ENCODE data around the gene RBMS3.
A peak's percentile ranks its signal among the peaks of the same experiment; 100 is the strongest.
"Not testable (repeated sequence)": the region's sequence is repeated elsewhere in the genome, so short reads cannot be mapped to it uniquely, and the experiment has no call there.

The RBMS3 gene

GRCh38 chr3:29345516-29346300, 64.8 kb downstream of the RBMS3 start:
- no peak for DNase-seq

DNA sequence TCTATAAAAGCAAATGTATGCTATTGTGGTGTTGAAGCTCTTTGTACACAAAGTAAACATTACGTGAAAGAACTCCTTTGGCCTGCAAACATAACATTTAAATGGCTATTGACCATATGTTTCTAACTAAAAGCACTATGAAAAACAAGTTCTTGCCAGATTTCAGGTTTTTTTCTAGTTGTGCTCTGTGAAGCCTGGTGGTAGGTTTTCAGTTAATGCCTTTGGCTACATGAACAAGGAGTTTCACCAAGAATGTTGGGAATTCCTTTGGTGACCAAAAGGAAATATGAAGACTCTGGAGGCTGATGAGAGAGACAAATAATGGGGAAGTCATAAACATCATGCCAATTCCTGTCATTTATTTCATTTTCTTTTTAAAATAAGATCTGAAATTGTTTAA, 66.0 kb downstream of the RBMS3 start:
- no peak for DNase-seq

DNA sequence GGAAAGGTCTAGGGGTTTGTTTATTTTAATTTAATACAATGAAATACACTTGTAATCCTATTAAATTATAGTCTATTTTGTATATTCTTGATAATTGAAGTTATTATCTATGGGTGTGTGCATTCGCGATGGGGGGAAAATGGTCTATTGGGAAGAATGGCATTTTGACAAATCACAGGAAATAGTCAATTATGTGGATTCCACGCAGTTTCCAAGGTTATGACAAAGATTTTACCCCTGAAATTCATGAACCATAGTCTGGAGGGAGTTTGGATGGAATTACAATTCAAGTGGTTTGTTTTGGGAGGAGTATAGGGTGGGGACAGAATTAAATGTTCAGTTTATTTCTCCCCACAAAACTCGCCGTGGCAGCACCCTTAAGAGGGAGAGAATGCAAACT, 66.5 kb downstream of the RBMS3 start:
- DNase-seq = no peak

DNA sequence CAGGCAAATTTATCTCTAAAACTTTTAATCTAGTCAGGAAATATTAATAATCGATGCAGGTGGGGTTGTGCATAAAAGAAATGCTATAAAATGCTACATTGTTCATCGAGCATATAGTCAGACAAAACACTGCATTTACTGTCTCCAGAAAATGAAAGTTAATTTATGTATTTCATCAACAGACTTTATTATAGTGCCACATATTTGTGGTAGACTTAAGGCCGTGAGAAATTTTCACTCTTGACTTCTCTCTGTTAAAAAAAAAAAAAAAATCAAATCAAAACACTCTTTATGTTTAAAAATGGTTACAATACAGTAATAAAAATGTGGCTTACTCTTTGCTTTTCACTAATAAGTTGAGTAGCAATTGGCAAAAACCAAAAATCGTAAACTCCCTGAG, 67.4 kb downstream of the RBMS3 start:
- no peak for DNase-seq

- DNase-seq = no peak
Observed at GRCh38 chr3:29349049-29349448, 68.2 kb downstream of the RBMS3 start.

- no peak for DNase-seq
Observed at GRCh38 chr3:29353807-29354206, 72.9 kb downstream of the RBMS3 start.

DNA sequence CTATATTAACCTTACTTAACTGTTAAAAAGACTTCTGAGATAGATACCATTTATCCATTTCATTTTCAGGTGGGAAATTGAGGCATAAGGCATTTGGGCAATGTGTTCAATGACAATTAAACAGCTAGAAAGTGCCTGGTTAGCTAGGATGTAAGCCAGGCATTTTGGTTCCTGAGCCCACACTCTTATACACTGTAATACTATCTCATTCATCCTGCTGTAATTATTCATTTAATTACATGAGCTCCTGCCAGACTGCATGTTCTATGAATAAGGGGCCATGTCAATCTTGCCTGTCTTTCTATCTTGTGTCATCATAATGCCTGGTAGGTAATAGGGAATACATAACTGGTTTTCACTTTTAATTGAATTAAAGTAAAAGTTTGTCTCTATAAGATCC, 74.0 kb downstream of the RBMS3 start:
- DNase-seq = no peak

DNA sequence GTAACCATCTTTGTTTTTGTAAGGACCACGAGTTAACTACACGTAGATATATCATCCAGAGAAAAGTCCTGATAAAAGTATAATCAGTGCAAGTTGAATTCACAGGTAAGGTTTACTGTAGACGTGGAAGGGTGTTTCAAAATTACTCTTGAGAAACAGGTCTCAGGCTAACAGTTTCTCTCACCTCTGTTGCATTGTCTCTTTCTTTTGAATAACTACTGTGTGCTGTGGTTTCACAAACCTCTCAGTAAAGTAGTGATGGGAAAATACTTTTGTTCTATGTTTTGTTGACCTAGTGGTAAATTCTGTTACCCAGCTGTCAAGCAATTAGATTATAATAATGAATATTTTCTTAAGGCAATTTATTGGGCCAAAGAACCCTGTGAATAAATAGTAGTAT, 75.2 kb downstream of the RBMS3 start:
- no peak for DNase-seq

DNA sequence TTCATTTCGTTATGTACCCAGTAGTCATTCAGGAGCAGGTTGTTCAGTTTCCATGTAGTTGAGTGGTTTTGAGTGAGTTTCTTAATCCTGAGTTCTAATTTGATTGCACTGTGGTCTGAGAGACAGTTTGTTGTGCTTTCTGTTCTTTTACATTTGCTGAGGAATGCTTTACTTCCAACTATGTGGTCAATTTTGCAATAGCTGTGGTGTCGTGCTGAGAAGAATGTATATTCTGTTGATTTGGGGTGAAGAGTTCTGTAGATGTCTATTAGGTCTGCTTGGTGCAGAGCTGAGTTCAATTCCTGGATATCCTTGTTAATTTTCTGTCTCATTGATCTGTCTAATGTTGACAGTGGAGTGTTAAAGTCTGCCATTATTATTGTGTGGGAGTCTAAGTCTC, 79.4 kb downstream of the RBMS3 start:
- DNase-seq = not testable (repeated sequence)

GRCh38 chr3:29363110-29363509, 82.2 kb downstream of the RBMS3 start:
- no peak for DNase-seq

GRCh38 chr3:29370021-29370420, 89.2 kb downstream of the RBMS3 start:
- no peak for DNase-seq

DNA sequence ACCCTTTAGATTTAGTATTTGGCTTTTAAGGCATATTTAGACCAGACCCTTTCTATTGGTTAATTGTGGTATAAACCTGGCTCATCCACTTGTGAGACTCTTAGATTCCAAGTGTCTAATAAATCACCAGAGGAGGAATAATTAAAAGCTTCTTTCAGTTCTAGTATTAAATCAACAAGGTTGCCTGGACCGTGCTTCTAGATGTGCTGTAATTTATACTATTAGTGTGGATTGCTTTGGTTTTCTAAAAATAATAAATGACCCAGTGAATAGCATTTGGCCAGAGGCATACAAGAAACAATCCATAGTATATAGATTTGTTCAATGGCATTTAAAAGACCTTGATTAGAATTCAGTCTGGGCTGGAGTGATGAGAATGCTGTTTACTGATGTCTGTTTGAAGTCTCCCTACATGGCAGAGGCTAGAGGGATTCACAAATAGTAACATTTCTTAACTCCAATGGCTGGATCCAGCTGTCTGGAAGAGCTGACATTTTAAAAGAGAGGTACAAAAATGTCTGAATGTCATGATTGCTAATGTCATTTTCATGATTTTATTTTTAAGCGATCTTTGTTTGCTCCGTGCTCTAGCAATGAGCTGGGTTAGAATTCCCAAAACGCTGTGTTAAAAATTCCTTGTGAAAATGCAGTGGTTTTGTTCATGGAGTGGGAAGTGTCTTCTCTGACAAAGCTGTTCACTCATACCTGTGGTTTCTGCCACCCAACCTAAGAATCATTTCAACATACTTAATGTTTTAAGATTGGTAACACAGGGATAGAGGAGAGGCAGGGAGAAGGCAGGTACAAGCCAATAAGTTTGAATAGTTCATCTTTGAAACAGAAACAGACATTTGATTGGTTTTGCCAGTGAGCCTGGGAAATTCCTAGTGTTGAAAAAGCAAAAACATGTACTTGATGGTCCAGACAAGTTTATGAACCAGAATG, 89.9 kb downstream of the RBMS3 start:
- DNase-seq = no peak

- no peak for DNase-seq
Observed at GRCh38 chr3:29373131-29373680, 92.3 kb downstream of the RBMS3 start.

- no peak for DNase-seq
Observed at GRCh38 chr3:29374226-29374625, 93.4 kb downstream of the RBMS3 start.

- DNase-seq = no peak
Observed at GRCh38 chr3:29379097-29379496, 98.2 kb downstream of the RBMS3 start.

DNA sequence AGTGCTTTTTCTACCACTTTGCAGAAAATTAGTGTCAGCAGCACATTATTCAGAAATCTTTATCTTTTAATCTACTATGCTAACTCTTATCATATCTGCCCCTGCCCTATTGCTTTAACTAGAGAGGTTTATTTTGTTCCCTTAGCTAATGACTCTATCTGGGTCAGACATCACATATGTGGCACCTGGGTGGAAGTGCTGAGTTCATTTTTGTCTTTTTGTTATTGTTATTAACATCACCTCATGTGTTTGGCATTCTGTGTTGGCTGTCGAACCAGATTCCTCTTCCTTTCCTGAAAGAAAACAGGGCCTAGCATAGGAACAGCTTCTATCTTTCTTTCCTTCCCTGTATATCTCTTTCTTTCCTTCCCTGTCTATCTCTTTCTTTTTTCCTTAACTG, 100.7 kb downstream of the RBMS3 start:
- no peak for DNase-seq

DNA sequence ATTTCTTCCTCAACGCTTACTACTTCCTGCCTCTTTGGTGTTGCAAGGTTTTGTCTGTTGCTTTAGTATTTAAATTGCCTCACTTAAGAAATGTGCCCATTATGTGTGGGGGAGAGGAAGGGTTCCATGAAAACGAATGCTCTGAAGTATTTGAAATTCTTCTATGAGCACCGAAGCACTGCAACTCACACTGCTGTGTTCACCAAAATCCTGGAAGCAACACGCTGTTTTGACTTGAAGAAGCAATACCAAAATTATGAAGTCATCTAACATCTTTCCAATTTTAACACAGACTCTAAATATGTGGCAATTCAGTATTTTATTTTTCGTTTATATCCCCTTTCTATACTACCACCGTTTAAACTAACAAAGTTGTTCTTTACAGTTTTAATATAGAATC, 101.5 kb downstream of the RBMS3 start:
- no peak for DNase-seq

DNA sequence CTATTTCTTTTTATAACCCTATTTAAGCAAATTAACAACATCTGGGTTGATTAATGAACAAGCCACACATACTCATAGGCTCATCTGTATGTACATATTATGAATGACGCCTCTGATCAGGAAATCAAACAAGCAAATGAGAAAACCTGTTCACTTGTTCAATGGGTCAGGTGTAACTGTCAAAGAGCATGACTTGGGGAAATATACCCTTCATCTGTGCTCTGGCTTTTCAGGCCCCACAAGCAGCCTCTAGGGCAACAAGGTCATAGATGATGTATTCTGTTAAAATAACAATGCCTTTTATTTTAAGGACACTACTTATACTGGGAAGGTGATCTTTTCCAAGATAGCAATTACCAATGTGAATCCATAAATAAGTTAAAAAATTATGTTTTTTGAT, 102.0 kb downstream of the RBMS3 start:
- no peak for DNase-seq

- DNase-seq = peak; percentile 47
Observed at GRCh38 chr3:29384640-29385039, 103.8 kb downstream of the RBMS3 start.

DNA sequence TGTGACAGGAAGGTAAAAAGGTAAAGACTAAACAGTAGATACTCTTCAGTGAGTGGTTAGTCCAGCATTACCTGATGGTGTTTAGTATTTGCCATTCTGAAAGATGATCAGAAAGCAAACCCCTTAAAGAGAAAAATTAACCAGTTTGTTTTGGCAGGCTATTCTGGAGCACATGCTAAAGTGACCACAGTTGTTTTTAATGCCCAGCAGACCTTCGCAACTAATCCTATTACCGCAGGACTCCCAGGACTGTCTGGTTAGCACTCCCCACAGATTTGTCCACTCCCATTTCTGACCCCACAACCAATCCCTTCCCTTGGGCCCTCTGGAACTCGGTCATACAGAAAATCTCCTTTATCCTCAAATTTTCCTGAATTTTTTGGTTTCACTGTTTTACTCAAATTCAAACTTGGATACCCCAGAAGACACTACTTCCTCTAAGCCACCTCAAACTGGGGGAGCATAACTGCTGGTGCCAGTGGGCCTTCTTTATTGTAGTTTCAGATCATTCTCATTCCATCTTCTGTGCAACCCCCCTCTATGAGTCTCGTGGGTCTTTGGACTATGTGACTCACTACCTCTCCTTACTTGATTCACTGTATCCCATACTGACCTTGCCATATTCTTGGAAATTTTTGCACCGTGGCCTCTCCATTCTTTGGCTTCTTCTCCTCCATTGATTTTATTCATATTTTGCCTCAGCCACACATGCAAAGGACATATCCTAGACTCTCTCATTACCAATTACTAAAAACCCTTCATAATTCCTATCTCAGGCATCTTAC, 104.4 kb downstream of the RBMS3 start:
- no peak for DNase-seq

GRCh38 chr3:29389362-29389761, 108.5 kb downstream of the RBMS3 start:
- no peak for DNase-seq

DNA sequence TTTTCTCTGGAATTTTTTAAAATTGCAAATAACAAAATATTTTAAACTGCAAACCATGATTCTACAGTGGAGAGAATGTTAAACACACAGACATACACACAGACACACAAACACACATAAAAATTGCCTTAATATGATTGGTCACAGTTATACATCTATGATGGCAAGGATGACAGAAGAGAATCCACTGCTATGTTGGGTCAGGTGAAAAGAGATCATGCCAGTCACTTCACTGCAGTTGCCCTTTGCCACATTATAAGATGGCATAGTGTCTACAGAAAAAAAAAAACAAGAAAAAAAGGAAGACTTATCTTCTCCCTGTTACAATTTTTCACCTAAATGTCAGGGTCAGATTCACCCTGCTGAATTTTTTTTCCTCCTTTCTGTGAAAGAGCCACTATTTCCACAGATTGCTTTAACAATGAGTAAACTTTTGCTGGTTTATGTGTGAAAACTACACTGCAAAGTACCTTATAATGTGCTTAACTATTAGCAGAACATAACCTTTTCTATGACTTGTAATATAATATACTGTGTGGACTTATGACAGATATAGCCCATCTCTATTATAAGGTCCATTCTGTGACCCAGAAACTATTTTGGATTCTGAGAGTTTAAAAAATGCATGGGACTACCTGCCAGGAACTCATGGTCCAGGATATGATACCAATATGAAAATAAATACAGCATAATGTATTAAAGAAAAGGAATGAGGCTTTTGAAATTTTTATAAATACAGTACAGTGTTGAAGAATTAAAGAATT, 111.9 kb downstream of the RBMS3 start:
- DNase-seq = no peak
